GM12878 (cell line): ENCODE results near the gene COPS7A. TPM values are rescaled to one million over a fixed set of nuclear protein-coding genes. Genes with fewer than 3 reads are reported as not detected.

Source experiments
- CBFB ChIP-seq: IDR thresholded peaks from 2 replicates; pipeline ENCODE4 v1.6.1; 2016; ENCODE audit warnings: antibody characterized with exemption, low read depth
- CREB1 ChIP-seq: IDR thresholded peaks from 2 replicates; pipeline ENCODE4 v1.6.1; 2012; ENCODE audit warnings: low read depth, mild to moderate bottlenecking, inconsistent platforms
- JUNB ChIP-seq: IDR thresholded peaks from 2 replicates; pipeline ENCODE4 v1.6.1; 2016; ENCODE audit warnings: antibody characterized with exemption, mild to moderate bottlenecking
- MEF2B ChIP-seq: fragments of 450-650 bp; IDR thresholded peaks from 2 replicates; pipeline ENCODE4 v1.6.1; 2018; ENCODE audit warnings: mild to moderate bottlenecking, moderate library complexity; ENCODE audit not compliant: partially characterized antibody, poor library complexity, severe bottlenecking
- RAD51 ChIP-seq: fragments of 450-650 bp; IDR thresholded peaks from 2 replicates; pipeline ENCODE4 v1.6.1; 2016; ENCODE audit warnings: moderate library complexity, mild to moderate bottlenecking, inconsistent platforms
- SP1 ChIP-seq: IDR thresholded peaks from one replicate; pipeline ENCODE4 v1.6.1; 2011; ENCODE audit warnings: low read depth, low read length
- SRF ChIP-seq, 2 experiments: IDR thresholded peaks; 2 replicates each; pipeline ENCODE4 v1.6.1; 2011; ENCODE audit warnings: low read depth in 2 of 2, low read length in 2 of 2, mild to moderate bottlenecking in 1 of 2, moderate library complexity in 1 of 2
- STAT1 ChIP-seq: fragments of 450-650 bp; conservative IDR thresholded peaks from 2 replicates; pipeline ENCODE4 v1.6.1; 2014; ENCODE audit warnings: antibody characterized with exemption, mild to moderate bottlenecking
- TARDBP ChIP-seq: IDR thresholded peaks from 2 replicates; pipeline ENCODE4 v1.6.1; 2016; ENCODE audit warnings: borderline replicate concordance
- TCF3 ChIP-seq: IDR thresholded peaks from 2 replicates; pipeline ENCODE4 v1.6.1; 2012; ENCODE audit warnings: low read depth, mild to moderate bottlenecking, low read length, borderline replicate concordance; ENCODE audit not compliant: insufficient read depth
- YBX1 ChIP-seq: fragments of 450-650 bp; IDR thresholded peaks from 2 replicates; pipeline ENCODE4 v1.6.1; 2016; ENCODE audit warnings: antibody characterized with exemption
- ZSCAN29 ChIP-seq: fragments of 450-650 bp; IDR thresholded peaks from 2 replicates; pipeline ENCODE4 v1.6.1; 2017; ENCODE audit warnings: mild to moderate bottlenecking, moderate library complexity
- polyA plus RNA-seq, 11 experiments: library from polyadenylated mRNA; depleted of rRNA in 4 of 11; unstranded in 6 of 11; stranded (reverse) in 5 of 11; fragments of >200 nt; fragmentation: Nextera tagmentation in 4 of 11; fragmentation: Illumina TruSeq in 1 of 11; extraction: Ambion mirVana in 4 of 11; extraction: Trizol in 1 of 11; gene quantifications; 1 replicate in 1 of 11; 2 replicates in 10 of 11; pipeline versions ENCODE4 v1.2.1 to v1.2.3, GENCODE V29; 2011 to 2016; ENCODE audit warnings: inconsistent platforms in 2 of 11, missing spikeins in 2 of 11, low read depth in 1 of 11
- total RNA-seq, 4 experiments: library from RNA; depleted of rRNA in 3 of 4; stranded (reverse); fragments of >200 nt in 3 of 4; fragmentation: Illumina TruSeq in 1 of 4; extraction: Trizol in 1 of 4; gene quantifications; 2 replicates each; pipeline versions ENCODE4 v1.2.1 to v1.2.3, GENCODE V29; 2013 to 2021
- TF ChIP-seq, protein P1 (sequence below): fragments of 150-350 bp; IDR thresholded peaks from 2 replicates; pipeline ENCODE4 v1.6.1; 2014; ENCODE audit warnings: mild to moderate bottlenecking, low read depth, low read length
- TF ChIP-seq, protein P2 (sequence below): fragments of 450-650 bp; conservative IDR thresholded peaks from 2 replicates; pipeline ENCODE4 v1.6.1; 2017; ENCODE audit warnings: mild to moderate bottlenecking, moderate library complexity
- TF ChIP-seq, protein P3 (sequence below), 3 experiments: IDR thresholded peaks in 2 of 3; conservative IDR thresholded peaks in 1 of 3; 2 replicates each; pipeline ENCODE4 v1.5.1; 2011; ENCODE audit warnings: low read depth in 3 of 3, low read length in 3 of 3, mild to moderate bottlenecking in 3 of 3, control low read depth in 2 of 3, moderate library complexity in 2 of 3, inconsistent platforms in 1 of 3, mixed read lengths in 1 of 3; ENCODE audit not compliant: control insufficient read depth in 2 of 3, insufficient read depth in 1 of 3; ENCODE audit errors: extremely low read depth in 1 of 3
- TF ChIP-seq, protein P4 (sequence below): fragments of 450-650 bp; IDR thresholded peaks from 2 replicates; pipeline ENCODE4 v1.6.1; 2018; ENCODE audit warnings: mild to moderate bottlenecking, low read depth, moderate library complexity; ENCODE audit not compliant: partially characterized antibody
- TF ChIP-seq, protein P5 (sequence below): IDR thresholded peaks from 2 replicates; pipeline ENCODE4 v1.6.1; 2012; ENCODE audit warnings: low read depth, low read length, improper control_type of control experiment

The COPS7A gene
- total and polyA plus RNA-seq, 10 of the 15 experiments (the other 5 are each of a cell fraction or from before 2014, with no cell fraction given): 25.7 to 74.0 (median 51.9) TPM

DNA sequence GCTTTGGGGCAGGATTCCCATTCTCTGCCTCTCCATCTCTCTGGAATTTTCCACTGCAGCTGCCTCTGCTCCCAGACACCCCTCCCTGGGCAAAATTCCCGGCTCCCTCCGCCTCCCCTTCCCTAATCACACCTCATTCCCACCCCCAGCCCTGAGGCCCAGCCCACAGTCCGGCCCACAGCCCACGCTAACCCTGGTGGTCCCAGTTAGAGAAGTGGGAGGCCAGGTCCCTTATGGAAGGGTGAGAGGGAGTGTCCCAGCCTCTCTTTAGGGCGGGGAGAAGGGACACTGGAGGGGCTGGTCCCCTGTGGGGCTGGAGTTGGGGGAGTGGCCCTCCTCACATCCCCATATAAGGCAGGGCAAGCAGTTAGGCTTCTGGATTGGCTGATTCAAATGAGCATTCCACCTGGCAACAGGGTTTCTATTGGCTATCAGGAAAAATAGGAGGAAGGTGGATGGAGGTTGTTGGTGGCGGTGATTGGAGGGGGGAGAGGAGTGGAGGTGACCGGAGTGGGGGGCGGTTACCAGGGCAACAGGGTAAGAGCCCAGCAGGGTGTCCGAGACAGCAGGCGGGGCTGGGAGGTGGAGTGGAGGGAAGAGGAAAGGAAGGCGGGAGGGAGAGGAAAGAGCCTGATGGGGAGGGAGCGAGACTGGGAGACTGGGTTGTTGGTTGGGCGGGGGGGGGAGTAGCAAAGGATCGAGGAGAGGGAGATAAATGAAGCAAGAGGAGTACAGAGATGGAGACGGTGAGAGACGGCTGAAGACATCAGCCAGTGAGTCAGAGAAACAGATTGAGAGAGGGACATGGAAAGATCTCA lies 40.4 kb downstream of the COPS7A start (continued):
- TF ChIP-seq, protein P1, sequence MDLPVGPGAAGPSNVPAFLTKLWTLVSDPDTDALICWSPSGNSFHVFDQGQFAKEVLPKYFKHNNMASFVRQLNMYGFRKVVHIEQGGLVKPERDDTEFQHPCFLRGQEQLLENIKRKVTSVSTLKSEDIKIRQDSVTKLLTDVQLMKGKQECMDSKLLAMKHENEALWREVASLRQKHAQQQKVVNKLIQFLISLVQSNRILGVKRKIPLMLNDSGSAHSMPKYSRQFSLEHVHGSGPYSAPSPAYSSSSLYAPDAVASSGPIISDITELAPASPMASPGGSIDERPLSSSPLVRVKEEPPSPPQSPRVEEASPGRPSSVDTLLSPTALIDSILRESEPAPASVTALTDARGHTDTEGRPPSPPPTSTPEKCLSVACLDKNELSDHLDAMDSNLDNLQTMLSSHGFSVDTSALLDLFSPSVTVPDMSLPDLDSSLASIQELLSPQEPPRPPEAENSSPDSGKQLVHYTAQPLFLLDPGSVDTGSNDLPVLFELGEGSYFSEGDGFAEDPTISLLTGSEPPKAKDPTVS: no peak
- TF ChIP-seq TCF3 (no peak), SP1 (peak; percentile 84), JUNB (no peak), CREB1 (peak; percentile 66), ZSCAN29 (no peak), YBX1 (no peak), CBFB (no peak), SRF (IDR thresholded peaks at IDR 0.05; ENCODE audit: low read depth in 2 of 2, low read length in 2 of 2) (peak; percentile 99 to 100), MEF2B (no peak), RAD51 (no peak), TARDBP (no peak), STAT1 (no peak)
- TF ChIP-seq, protein P2, sequence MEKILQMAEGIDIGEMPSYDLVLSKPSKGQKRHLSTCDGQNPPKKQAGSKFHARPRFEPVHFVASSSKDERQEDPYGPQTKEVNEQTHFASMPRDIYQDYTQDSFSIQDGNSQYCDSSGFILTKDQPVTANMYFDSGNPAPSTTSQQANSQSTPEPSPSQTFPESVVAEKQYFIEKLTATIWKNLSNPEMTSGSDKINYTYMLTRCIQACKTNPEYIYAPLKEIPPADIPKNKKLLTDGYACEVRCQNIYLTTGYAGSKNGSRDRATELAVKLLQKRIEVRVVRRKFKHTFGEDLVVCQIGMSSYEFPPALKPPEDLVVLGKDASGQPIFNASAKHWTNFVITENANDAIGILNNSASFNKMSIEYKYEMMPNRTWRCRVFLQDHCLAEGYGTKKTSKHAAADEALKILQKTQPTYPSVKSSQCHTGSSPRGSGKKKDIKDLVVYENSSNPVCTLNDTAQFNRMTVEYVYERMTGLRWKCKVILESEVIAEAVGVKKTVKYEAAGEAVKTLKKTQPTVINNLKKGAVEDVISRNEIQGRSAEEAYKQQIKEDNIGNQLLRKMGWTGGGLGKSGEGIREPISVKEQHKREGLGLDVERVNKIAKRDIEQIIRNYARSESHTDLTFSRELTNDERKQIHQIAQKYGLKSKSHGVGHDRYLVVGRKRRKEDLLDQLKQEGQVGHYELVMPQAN: no peak
- TF ChIP-seq, protein P3, sequence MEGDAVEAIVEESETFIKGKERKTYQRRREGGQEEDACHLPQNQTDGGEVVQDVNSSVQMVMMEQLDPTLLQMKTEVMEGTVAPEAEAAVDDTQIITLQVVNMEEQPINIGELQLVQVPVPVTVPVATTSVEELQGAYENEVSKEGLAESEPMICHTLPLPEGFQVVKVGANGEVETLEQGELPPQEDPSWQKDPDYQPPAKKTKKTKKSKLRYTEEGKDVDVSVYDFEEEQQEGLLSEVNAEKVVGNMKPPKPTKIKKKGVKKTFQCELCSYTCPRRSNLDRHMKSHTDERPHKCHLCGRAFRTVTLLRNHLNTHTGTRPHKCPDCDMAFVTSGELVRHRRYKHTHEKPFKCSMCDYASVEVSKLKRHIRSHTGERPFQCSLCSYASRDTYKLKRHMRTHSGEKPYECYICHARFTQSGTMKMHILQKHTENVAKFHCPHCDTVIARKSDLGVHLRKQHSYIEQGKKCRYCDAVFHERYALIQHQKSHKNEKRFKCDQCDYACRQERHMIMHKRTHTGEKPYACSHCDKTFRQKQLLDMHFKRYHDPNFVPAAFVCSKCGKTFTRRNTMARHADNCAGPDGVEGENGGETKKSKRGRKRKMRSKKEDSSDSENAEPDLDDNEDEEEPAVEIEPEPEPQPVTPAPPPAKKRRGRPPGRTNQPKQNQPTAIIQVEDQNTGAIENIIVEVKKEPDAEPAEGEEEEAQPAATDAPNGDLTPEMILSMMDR (IDR thresholded peaks at IDR 0.05 in 2 of 3, conservative IDR thresholded peaks at IDR 0.05 in 1 of 3; ENCODE audit: control insufficient read depth in 2 of 3, extremely low read depth in 1 of 3, insufficient read depth in 1 of 3, low read depth in 3 of 3, low read length in 3 of 3): no peak
- TF ChIP-seq, protein P4, sequence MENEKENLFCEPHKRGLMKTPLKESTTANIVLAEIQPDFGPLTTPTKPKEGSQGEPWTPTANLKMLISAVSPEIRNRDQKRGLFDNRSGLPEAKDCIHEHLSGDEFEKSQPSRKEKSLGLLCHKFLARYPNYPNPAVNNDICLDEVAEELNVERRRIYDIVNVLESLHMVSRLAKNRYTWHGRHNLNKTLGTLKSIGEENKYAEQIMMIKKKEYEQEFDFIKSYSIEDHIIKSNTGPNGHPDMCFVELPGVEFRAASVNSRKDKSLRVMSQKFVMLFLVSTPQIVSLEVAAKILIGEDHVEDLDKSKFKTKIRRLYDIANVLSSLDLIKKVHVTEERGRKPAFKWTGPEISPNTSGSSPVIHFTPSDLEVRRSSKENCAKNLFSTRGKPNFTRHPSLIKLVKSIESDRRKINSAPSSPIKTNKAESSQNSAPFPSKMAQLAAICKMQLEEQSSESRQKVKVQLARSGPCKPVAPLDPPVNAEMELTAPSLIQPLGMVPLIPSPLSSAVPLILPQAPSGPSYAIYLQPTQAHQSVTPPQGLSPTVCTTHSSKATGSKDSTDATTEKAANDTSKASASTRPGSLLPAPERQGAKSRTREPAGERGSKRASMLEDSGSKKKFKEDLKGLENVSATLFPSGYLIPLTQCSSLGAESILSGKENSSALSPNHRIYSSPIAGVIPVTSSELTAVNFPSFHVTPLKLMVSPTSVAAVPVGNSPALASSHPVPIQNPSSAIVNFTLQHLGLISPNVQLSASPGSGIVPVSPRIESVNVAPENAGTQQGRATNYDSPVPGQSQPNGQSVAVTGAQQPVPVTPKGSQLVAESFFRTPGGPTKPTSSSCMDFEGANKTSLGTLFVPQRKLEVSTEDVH: no peak
- TF ChIP-seq, protein P5, sequence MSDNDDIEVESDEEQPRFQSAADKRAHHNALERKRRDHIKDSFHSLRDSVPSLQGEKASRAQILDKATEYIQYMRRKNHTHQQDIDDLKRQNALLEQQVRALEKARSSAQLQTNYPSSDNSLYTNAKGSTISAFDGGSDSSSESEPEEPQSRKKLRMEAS: no peak
